Cardiac muscle cell (in vitro differentiated cells and primary cell): ENCODE measurements around the gene PPP1R27. TPM values are rescaled to one million over a fixed set of nuclear protein-coding genes. Genes with fewer than 3 reads are reported as not detected.

Source experiments
- DNase-seq, 2 donors: peaks; one replicate each; pipeline versions ENCODE4 v3.0.0 to v3.0.0-alpha.2; 2010 to 2017; ENCODE audit warnings: low read depth in 1 of 2, low spot score in 1 of 2
- H3K27ac ChIP-seq: fragments of 200-600 bp; sonication (generic); 2 replicates; pipeline ENCODE4 v1.5.1; 2016
- H3K27me3 ChIP-seq: fragments of 200-600 bp; sonication (generic); 2 replicates; pipeline ENCODE4 v1.6.0; 2016; ENCODE audit warnings: control low read depth
- H3K36me3 ChIP-seq: fragments of 200-600 bp; sonication (generic); 2 replicates; pipeline ENCODE4 v1.5.1; 2016; ENCODE audit warnings: control low read depth
- H3K4me1 ChIP-seq: fragments of 200-600 bp; sonication (generic); 2 replicates; pipeline ENCODE4 v1.8.1; 2017; ENCODE audit warnings: low read depth, mild to moderate bottlenecking, mixed run types
- H3K4me3 ChIP-seq: fragments of 200-600 bp; sonication (generic); 2 replicates; pipeline ENCODE4 v1.5.1; 2016; ENCODE audit warnings: mild to moderate bottlenecking
- H3K9me3 ChIP-seq: fragments of 200-600 bp; sonication (generic); 2 replicates; pipeline ENCODE4 v1.5.1; 2017; ENCODE audit warnings: low read depth, mild to moderate bottlenecking, control low read depth
- CTCF ChIP-seq: IDR thresholded peaks from 2 replicates; pipeline ENCODE4 v1.5.1; 2012; ENCODE audit warnings: low read depth, mild to moderate bottlenecking, low read length
- polyA plus RNA-seq: library from polyadenylated mRNA; unstranded; fragments of >200 nt; fragmentation: Nextera tagmentation; extraction: Ambion mirVana; gene quantifications from 2 replicates; pipeline ENCODE4 v1.2.1, GENCODE V29; 2016
- total RNA-seq: library from RNA; depleted of rRNA; stranded (reverse); fragments of >200 nt; gene quantifications from 2 replicates; pipeline ENCODE4 v1.2.3, GENCODE V29; 2016

Gene PPP1R27
- total and polyA plus RNA-seq, 2 experiments from 2014 or later, result not detected

GRCh38 chr17:81817758-81818147 lies 17.1 kb downstream of the PPP1R27 start:
- peaks cover 13% of the 10 kb centered on the region for H3K4me1 ChIP-seq
- no peak for TF ChIP-seq CTCF
- H3K27me3 ChIP-seq, result no peaks in the 10 kb centered on the region
- no peaks in the 10 kb centered on the region for H3K9me3 ChIP-seq
- no peaks in the 10 kb centered on the region for H3K36me3 ChIP-seq
- DNase-seq, result no peak
- H3K4me3 ChIP-seq, result no peak overlapping the region
- no peak overlapping the region for H3K27ac ChIP-seq

- TF ChIP-seq CTCF, result no peak
- Histone ChIP-seq H3K27me3 (no peaks in the 10 kb centered on the region), H3K4me3 (no peak overlapping the region), H3K36me3 (no peaks in the 10 kb centered on the region), H3K27ac (no peak overlapping the region), H3K9me3 (no peaks in the 10 kb centered on the region), H3K4me1 (peaks cover 4% of the 10 kb centered on the region)
- DNase-seq, result no peak
Measured at GRCh38 chr17:81815646-81815986, 19.2 kb downstream of the PPP1R27 start.

GRCh38 chr17:81814748-81815645 lies 19.9 kb downstream of the PPP1R27 start:
- H3K27ac ChIP-seq, result no peak overlapping the region
- H3K36me3 ChIP-seq, result no peaks in the 10 kb centered on the region
- peaks cover 4% of the 10 kb centered on the region for H3K4me1 ChIP-seq
- no peak for TF ChIP-seq CTCF
- no peak overlapping the region for H3K4me3 ChIP-seq
- peaks cover under 1% of the 10 kb centered on the region for H3K27me3 ChIP-seq
- H3K9me3 ChIP-seq, result no peaks in the 10 kb centered on the region
- no peak for DNase-seq

- H3K27me3 ChIP-seq, result peaks cover 9% of the 10 kb centered on the region
- H3K27ac ChIP-seq, result no peak overlapping the region
- no peak for DNase-seq
- no peaks in the 10 kb centered on the region for H3K9me3 ChIP-seq
- H3K4me3 ChIP-seq, result no peak overlapping the region
- no peaks in the 10 kb centered on the region for H3K36me3 ChIP-seq
- H3K4me1 ChIP-seq, result peaks cover 4% of the 10 kb centered on the region
- TF ChIP-seq CTCF, result no peak
Measured at GRCh38 chr17:81813861-81814683, 20.8 kb downstream of the PPP1R27 start.

- no peak for DNase-seq
- Histone ChIP-seq H3K27ac (no peak overlapping the region), H3K4me1 (peaks cover 4% of the 10 kb centered on the region), H3K4me3 (no peak overlapping the region), H3K36me3 (no peaks in the 10 kb centered on the region), H3K27me3 (peaks cover 15% of the 10 kb centered on the region), H3K9me3 (no peaks in the 10 kb centered on the region)
- no peak for TF ChIP-seq CTCF
Measured at GRCh38 chr17:81813371-81813684, 21.5 kb downstream of the PPP1R27 start.
